Dedifferentiated amniotic fluid mesenchymal stem cell (primary cell): ENCODE results near the gene IL17RC.
"Not testable (repeated sequence)": the region's sequence is repeated elsewhere in the genome, so short reads cannot be mapped to it uniquely, and the experiment has no call there.

Source experiments
- DNase-seq: peaks from one replicate; pipeline ENCODE4 v3.0.0-alpha.2; 2016; ENCODE audit errors: extremely low spot score

IL17RC gene

DNA sequence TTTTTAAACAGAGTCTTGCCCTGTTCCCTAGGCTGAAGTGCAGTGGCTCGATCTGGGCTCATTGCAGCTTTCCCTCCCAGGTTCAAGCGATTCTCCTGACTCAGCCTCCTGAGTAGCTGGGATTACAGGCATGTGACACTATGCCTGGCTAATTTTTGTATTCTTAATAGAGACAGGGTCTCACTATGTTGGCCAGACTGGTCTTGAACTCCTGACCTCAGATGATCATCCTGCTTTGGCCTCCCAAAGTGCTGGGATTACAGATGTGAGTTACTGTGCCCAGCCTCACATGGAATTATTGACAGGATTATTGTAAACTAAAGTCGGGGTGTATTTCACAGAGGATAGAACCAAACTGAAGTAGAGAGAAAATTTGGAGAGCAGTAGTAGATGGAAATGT is 21.2 kb upstream of the IL17RC start:
- not testable (repeated sequence) for DNase-seq

DNA sequence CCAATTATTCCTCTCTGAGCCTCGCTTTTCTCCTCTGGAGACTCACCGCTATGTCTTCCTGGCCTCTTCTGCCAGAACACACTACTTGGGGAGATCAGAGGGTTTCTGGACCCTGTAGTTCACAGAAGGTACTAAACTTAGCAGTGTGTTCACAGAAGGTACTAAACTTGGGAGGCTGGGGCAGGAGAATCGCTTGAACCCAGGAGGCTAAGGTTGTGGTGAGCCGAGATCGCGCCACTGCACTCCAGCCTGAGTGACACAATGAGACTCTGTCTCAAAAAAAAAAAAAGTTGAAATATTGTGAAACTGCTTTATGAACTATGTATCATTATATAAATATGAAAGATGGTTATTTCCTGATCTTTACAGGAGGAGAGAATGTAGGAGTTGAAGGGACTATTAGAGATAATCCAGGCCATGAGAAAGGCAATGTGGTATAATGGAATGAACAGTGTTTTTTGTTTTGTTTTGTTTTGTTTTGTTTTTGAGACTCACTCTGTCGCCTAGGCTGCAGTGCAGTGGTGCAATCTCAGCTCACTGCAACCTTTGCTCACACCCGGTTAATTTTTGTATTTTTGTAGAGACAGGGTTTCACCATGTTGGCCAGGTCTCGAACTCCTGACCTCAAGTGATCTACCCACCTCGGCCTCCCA is 20.0 kb upstream of the IL17RC start:
- peak; percentile 13 for DNase-seq

DNA sequence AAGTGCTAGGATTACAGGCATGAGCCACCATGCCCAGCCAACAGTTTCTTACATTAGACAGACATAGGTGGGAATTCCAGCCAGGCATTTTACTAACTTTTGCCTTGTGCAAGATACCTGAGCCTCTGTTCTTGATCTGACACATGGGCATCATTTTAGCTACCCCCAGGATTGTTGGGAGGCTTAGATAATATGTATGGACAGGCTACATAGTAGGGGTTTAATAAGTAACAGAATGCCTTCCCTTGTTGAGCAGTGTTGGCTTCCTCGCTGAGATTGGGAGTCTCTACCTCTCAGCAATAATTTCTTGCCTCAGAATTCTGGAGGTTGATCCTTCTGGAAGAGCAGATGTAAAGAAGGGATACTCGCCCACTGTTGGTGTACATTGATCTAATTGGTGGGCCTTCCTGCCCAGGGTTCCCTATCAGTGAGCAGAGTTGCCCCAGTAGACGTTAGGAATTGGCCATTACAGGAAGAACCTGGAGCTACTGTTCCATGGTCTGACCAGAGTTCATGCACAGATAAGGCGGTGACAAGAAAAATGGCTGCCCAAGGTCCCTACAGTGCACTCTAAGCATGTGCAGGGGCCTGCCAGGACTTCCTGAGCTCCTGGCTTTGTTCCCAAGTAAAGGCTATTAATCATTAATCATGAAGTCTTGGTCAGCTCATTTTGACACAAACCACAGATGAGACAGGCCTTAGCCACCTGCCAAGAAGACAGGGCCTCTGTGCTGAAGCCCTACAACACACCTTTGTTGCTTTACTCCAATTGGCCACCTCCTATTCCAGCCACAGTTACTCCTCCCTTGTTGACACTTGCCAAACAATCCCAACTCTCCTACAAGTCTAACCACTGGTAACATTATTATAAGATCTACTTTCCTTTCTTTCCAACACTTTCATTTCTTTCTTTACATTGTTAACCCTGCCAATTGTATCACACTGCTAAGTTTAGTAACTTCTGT is 19.2 kb upstream of the IL17RC start:
- peak; percentile 8 for DNase-seq

DNA sequence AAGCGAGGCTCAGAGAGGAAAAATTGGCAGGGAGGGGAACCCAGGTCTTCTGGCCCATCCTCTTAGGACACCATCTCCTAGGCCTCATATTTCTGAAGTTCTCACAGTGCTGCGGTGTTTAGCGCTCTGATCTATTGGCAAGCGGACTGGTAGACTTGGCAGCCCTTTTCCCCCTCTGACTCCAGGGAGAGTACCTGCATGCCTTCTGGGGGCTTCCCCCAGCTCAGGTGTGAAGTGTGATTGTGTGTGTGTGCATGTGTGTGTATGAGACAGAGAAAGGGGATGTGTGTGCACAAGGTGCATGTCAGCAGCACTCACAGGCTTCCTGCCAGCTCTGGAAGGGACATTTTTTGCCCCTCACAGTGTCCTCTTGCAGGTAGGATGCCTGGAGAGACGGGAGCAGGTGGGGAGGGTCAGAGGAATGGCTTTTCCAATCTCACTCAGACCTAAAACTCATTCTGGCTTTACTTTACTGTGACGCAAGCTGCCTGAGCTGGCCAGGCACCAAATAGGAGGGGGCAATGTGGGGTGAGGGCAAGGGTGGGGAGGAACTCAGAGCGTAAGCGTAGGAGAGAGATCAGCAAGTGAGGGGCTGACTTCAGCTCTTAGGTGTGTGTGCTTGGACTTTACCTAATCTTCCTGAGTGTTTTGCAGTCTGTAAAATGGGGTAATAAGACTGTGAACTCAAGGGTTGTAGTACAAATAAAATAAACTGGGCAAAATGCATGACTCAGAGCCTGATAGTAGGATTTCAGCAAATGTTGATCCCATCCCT is 18.2 kb upstream of the IL17RC start:
- DNase-seq, result peak; percentile 4

DNA sequence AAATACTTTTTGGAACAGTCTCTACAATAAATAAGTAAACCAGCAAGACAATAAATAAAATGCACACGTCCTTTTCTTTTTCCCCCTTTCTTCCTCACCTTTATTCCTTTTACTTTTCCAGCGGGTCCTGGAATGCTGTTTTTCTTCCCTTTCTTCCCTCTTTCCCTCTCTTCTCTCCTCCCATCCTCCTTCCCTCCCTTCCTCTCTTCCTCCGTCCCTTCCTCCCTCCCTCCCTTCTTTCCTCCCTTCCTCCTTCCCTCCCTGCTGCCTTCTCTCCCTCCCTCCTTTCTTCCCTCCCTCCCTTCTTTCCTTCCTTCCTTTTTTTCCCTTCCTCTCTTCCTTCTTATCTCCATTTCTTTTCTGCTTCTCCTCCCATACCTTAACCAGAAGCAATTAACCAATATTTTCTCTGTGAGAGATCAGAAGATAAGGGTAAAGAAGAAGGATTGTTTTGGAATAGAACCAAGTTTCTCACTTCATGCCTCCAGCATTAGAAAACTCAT is 17.6 kb upstream of the IL17RC start:
- peak; percentile 5 for DNase-seq

DNA sequence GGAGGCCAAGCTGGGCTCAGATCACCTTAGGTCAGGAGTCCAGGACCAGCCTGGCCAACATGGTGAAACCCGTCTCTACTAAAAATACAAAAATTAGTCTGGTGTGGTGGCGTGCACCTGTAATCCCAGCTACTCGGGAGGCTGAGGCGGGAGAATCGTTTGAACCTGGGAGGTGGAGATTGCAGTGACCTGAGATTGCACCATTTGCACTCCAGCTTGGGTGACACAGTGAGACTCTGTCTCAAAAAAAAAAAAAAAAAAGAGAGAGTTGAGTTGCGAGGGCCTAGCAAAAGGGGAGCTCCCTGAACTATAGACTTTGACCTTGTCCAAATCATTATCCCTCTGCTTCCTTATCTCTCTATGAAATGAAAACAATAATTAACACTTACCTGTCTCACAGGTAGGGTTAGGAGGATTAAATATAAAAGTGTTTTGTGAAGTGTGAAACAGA is 15.9 kb upstream of the IL17RC start:
- not testable (repeated sequence) for DNase-seq

DNA sequence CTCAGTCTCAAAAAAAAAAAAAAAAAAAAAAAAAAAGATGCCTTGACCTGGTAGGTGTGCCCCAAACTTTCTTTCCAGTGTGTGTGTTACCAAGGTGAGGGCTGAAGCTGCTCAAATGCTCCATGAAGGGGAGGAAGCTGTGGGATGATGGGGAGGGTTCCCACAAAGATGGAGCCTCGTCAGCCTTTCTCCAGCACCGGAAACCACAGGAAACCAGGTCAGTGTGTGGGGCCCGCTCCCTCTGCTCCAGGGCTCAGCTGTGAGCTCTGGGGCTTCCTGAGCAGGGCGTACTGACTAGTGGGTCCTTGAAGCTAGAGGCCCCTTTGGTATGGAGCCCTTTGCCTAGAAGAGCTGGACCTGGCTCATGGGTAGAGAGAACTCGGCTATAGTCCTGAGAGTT is 14.9 kb upstream of the IL17RC start:
- no peak for DNase-seq

DNA sequence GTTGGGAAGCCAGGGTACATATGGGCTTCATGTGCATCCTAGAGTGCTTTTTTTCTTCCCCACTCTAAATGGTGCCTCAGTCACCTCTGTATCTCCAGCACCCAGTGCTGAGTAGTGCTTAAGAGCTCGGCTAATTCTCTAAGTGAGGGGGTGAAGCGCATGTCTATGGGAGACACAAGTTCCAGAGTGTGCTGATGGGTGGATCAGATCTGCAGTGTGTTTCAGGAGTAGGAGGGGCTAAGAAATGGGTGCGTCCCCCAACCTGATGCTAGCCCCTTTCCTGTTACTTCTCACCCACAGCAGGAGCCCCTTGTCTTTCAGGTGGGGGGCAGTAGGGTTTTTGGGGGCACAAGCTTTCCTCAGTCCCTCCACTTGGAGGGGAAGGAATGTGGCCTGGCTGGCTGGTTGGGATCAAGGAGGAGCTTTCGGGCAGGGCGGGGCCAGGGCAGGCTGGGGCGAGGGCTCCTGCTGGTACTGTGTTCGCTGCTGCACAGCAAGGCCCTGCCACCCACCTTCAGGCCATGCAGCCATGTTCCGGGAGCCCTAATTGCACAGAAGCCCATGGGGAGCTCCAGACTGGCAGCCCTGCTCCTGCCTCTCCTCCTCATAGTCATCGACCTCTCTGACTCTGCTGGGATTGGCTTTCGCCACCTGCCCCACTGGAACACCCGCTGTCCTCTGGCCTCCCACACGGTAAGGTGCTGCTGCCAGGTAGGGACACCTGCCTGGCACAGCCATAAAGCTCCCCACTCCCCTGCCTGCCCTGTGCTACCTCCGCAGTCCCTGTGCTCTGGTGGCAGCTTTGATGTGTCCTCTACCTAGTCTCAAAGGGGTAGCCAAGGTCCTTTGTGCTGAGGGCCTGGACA is 14.3 kb upstream of the IL17RC start, which contains the start of gene IL17RE:
Gene IL17RE, plus strand, starts transcription at position 477 of the 866 bp plus-strand sequence. Its CDS starts 85 bp downstream, at position 562.
- DNase-seq, result peak; percentile 13

DNA sequence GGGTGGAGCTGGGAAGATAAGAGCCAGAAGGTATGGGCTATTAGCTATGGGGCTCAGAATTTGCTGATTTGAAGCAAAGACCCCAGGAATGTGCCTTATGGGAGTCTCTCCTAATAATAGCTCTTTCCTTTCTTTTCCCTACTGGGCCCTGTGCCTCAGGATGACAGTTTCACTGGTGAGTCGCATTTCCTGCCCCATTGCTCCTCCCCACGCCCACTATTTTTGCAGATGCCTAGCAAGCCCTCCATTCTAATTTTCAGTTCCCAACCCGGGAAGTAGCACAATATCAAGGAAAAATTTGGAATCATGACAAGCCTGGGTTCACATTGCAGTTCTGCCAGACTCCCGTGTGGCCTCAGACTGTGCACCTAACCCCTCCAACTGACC is 13.7 kb upstream of the IL17RC start:
- peak; percentile 33 for DNase-seq

DNA sequence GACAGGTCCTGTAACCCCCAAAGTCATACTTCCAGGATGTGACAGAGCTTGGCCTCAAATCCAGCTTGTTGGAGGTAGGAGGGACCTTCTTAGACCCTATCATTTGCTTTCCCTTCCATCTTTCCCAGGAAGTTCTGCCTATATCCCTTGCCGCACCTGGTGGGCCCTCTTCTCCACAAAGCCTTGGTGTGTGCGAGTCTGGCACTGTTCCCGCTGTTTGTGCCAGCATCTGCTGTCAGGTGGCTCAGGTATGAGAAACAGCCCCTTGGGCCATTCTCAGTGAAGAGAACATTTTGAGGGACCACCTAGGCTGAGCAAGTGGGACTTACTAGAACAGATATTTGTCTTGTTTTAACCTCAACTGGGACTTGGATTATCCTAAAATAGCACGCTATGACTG is 13.0 kb upstream of the IL17RC start:
- DNase-seq, result no peak

DNA sequence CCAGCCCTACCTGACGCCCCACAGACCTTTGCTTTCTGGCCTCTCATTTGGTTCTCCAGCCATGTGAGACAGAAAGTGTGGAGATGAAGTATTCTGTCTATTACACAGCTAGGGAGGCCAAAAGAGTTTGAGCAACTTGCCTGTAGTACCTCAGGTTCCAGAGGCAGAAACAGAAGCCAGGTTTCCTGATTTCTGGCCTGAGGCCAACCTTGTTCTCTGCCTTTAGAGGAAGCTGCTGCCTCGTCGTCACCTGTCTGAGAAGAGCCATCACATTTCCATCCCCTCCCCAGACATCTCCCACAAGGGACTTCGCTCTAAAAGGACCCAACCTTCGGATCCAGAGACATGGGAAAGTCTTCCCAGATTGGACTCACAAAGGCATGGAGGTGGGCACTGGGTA is 10.4 kb upstream of the IL17RC start:
- no peak for DNase-seq

DNA sequence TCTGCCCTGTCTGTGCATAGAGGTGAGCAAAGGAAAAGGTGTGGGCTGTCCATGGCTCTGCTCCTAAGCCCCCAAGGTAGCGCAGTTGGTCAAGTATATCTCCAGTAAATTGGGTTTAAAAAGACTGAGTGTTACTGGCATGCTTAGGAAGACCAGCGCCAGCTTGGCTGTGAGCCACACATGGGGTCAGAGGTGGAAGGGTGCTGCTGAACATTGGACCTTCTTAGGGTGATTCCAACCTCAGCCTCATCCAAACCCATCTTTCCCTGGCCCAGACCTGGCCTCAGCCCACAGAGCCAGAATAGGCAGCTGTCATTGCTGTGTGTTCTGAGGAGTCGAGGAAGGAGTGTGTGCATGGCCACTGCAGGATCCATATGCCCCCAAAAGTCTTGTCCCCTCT is 8.6 kb upstream of the IL17RC start:
- DNase-seq, result no peak

DNA sequence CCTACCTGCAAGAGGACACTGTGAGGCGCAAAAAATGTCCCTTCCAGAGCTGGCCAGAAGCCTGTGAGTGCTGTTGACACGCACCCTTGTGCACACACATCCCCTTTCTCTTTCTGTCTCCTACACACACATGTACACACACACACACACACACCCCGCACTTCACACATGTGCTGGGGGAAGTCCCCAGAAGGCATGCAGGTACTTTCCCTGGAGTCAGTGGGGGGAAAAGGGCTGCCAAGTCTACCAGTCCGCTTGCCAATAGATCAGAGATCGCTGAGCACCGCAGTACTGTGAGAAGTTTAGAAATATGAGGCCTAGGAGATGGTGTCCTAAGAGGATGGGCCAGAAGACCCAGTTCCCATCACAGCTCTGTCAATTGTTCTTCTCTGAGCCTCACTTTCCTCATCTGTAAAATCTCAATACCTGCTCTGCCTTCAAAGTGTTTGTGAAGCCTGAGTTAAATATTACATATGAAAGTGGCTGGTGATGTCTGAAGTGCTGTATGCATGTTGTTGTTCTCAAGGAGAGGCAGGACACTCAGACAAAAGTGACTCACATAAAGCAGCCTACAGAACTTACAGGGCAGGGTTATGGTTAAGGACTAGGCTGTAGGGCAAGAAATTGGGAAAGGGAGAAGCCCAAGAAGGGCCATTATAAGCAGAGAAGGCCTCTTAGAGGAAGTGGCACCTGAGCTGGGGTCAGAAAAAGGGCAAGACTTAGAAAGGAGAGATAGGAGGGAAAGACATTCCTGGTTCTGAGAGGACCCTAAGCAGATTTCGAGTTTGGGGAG is 7.5 kb upstream of the IL17RC start:
- DNase-seq, result no peak

DNA sequence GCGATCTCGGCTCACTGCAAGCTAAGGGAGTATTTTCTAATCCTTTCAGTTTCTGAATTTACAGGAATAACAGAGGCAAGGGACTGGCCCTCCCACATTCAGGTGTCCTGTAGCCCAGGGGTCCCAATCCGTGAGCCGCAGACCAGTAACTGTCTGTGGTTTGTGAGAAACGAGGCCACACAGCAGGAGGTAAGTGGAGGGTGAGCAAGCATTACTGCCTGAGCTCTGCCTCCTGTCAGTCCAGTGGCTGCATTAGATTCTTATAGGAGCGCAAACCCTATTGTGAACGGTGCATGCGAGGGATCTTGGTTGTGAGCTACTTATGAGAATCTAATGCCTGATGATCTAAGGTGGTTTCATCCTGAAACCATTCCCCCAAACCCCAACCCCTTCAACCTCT is 5.0 kb upstream of the IL17RC start:
- DNase-seq, result no peak

DNA sequence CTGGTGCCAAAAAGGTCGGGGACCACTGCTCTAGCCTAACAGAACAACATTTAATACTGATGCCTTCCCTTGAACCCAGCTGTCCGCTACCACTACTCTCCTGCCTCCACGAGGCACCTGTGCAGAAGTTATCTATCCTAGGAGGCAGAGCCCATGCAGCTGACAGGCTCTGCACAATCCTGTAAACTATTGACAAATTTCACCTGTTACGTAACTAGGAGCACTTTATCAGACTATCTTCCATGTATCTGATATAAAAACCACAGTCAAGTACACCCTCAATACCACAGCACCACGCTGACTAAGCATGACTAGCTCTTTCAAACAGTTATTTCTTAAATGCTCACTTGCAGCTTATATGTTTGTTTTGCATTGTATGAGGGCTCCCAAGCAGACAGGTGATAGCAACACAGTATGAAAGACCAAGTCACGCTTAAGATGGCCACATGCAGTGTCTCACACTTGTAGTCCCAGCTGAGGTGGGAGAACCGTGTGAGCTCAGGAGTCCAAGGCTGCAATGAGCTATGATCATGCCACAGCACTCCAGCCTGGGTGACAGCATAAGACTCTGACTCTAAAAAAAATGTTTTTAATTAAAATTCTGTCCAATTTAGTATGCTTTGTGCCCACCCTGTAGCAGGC is 4.5 kb upstream of the IL17RC start:
- DNase-seq, result no peak

DNA sequence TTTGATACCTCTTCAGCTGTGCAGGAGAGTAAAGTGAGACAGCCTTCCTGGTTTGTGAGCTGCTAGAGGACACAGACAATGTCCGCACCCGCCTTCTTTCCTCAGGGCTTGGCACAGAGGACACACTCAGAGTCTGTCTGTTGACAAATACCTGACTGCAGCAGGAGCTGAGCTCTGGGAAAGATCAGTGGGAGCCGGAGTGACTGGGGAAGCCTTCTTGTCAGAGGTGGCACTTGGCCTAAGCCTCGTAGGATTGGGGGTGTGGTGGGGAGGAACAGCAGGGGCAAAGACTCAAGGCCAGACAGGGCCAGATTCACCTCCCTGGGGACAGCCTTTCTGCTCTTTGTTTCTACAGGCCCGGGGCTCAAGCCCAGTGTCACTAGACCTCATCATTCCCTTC is 3.3 kb upstream of the IL17RC start:
- no peak for DNase-seq

DNA sequence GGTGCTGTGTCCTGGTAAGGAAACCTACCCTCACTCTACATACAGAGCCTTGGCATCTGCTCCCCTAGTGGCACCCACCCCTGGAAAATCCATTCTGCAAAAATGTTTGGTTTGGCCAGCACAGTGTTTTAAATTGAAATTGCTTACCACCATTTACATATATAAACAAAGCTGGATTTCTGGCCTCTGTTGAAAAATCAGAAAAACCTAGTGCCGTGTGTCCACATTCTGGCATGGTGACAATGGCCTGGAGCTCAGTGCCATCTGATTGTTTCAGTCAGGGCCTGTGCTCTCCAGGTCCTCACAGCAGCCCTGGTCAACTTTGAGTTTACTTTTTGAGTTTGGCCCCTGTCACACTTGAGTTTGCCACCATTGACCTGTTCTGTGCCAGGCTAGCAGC is 2.9 kb upstream of the IL17RC start:
- no peak for DNase-seq

DNA sequence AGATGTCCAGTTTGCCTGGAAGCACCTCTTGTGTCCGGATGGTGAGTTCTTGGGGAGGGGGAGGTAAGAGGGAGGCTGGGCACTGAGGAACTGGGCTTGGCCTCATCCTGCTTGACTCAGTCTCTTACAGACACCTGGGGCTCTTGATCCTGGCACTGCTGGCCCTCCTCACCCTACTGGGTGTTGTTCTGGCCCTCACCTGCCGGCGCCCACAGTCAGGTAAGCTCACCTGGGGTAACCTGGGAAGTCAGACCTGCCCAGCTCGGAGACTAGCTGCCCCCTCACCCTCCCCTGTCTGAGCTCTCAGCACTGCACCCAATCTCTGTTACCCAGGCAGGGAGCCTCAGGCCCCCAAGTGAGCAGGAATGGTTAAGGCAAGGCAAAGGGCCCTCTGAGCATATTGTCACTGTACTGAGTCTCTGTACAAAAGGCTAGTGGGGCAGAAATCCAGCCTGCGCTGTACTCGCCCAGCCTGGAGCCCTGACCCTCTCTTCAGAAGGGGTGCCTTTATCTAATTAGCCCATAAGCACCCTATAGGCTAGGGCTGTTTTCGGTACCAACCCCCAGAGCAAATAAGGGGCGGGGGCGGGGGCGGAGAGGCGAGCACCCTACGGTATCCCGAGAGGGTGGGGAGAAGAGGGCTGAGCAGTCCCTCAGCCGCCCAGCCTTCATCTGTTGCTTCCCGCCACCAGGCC is 2.2 kb upstream of the IL17RC start:
- no peak for DNase-seq
